Uterus (tissue), 2 donors: ENCODE results near the gene GRWD1.

Source experiments
- CTCF ChIP-seq, 4 experiments: fragments of 200-600 bp in 2 of 4; fragments of 450-650 bp in 2 of 4; sonication (generic) in 2 of 4; IDR thresholded peaks; one replicate each; pipeline ENCODE4 v1.5.1; 2016 to 2019; ENCODE audit warnings: antibody characterized with exemption in 4 of 4, mild to moderate bottlenecking in 2 of 4, moderate library complexity in 1 of 4
- POLR2A ChIP-seq, 2 donors: fragments of 450-650 bp; IDR thresholded peaks; one replicate each; pipeline ENCODE4 v1.6.1; 2016; ENCODE audit warnings: antibody characterized with exemption in 2 of 2, mild to moderate bottlenecking in 1 of 2, moderate library complexity in 1 of 2

- TF ChIP-seq CTCF (IDR thresholded peaks at IDR 0.05) (no peak), POLR2A (IDR thresholded peaks at IDR 0.05) (no peak)
Measured at GRCh38 chr19:48415395-48415794, 30.4 kb upstream of the GRWD1 start.
